ENCODE data around the gene KHDRBS2. TPM values are rescaled to one million over a fixed set of nuclear protein-coding genes. Genes with fewer than 3 reads are reported as not detected.
A peak's percentile ranks its signal among the peaks of the same experiment; 100 is the strongest.

KHDRBS2 gene
- total and polyA plus RNA-seq, 11 donors: 0.15 to 0.29 TPM; not detected in 9

GRCh38 chr6:62298745-62299392 lies 12.8 kb upstream of the KHDRBS2 start:
- intact Hi-C loops (cut with DNase I): no loop called here
- no peaks in the 10 kb centered on the region for H3K4me1 ChIP-seq
- ATAC-seq: no peak
- no peak overlapping the region for H3K4me3 ChIP-seq
- peak overlapping the region in 1 of 12 donors; percentile 28 for H3K27ac ChIP-seq
- WGBS, 4 donors: 63 to 75% (median 68%) methylated on average over 3 of the region's 3 CpGs
- TF ChIP-seq POLR2A (IDR thresholded peaks at IDR 0.05) (no peak), CTCF (IDR thresholded peaks at IDR 0.05) (no peak)
- no peak for DNase-seq
- H3K9me3 ChIP-seq: peaks cover 0 to 8% (median 0%) of the 10 kb centered on the region in 12 donors
- no peaks in the 10 kb centered on the region for H3K36me3 ChIP-seq
- H3K27me3 ChIP-seq: no peaks in the 10 kb centered on the region

GRCh38 chr6:62296541-62296940 lies 10.5 kb upstream of the KHDRBS2 start:
- DNase-seq (no peak), ATAC-seq (no peak)
- WGBS, 4 donors: 76 to 86% (median 79%) methylated on average over 1 of the region's 1 CpG
- Histone ChIP-seq H3K4me1 (no peaks in the 10 kb centered on the region), H3K4me3 (no peak overlapping the region), H3K27ac (no peak overlapping the region), H3K36me3 (no peaks in the 10 kb centered on the region), H3K9me3 (peaks cover 0 to 8% (median 0%) of the 10 kb centered on the region in 12 donors), H3K27me3 (no peaks in the 10 kb centered on the region)
- TF ChIP-seq CTCF (IDR thresholded peaks at IDR 0.05): no peak
- TF ChIP-seq POLR2A (IDR thresholded peaks at IDR 0.05): no peak
- intact Hi-C loops (cut with DNase I): no loop called here

- DNase-seq (no peak), ATAC-seq (no peak)
- Histone ChIP-seq H3K36me3 (no peaks in the 10 kb centered on the region), H3K9me3 (no peaks in the 10 kb centered on the region), H3K27ac (no peak overlapping the region), H3K4me1 (peaks cover 0 to 8% (median 0%) of the 10 kb centered on the region in 12 donors), H3K4me3 (no peak overlapping the region), H3K27me3 (peaks cover 0 to 36% (median 11%) of the 10 kb centered on the region in 9 donors)
- TF ChIP-seq POLR2A (IDR thresholded peaks at IDR 0.05) (no peak), CTCF (IDR thresholded peaks at IDR 0.05) (no peak)
- 37 to 48% (median 42%) methylated on average over 1 of the region's 1 CpG for WGBS, 4 donors
- intact Hi-C loops (cut with DNase I): loop anchor here in 1 of 10 donors (10.0 kb wide), 1 partner anchor 474 kb away; no protein-coding TSS in a partner anchor
Measured at GRCh38 chr6:62288974-62289373, 2.9 kb upstream of the KHDRBS2 start.

- Histone ChIP-seq H3K27ac (no peak overlapping the region), H3K27me3 (peaks cover 0 to 36% (median 11%) of the 10 kb centered on the region in 9 donors), H3K4me1 (peaks cover 0 to 8% (median 0%) of the 10 kb centered on the region in 12 donors), H3K36me3 (no peaks in the 10 kb centered on the region), H3K4me3 (no peak overlapping the region), H3K9me3 (no peaks in the 10 kb centered on the region)
- intact Hi-C loops (cut with DNase I): loop anchor here in 1 of 10 donors (10.0 kb wide), 1 partner anchor 474 kb away; no protein-coding TSS in a partner anchor
- DNase-seq: no peak
- 53 to 67% (median 56%) methylated on average over 2 of the region's 2 CpGs for WGBS, 4 donors
- no peak for ATAC-seq
- TF ChIP-seq CTCF (IDR thresholded peaks at IDR 0.05) (no peak), POLR2A (IDR thresholded peaks at IDR 0.05) (no peak)
Measured at GRCh38 chr6:62288562-62288961, 2.5 kb upstream of the KHDRBS2 start.
